NT2/D1 (cell line): ENCODE results near the gene GPS1.

ENCODE experiments used
- SUZ12 ChIP-seq: IDR thresholded peaks from 2 replicates; pipeline ENCODE4 v1.6.1; 2011; ENCODE audit not compliant: insufficient read length, insufficient read depth; ENCODE audit errors: extremely low read depth
- ZNF274 ChIP-seq: IDR thresholded peaks from 2 replicates; pipeline ENCODE4 v1.6.1; 2011; ENCODE audit warnings: mild to moderate bottlenecking, low read depth, low read length

DNA sequence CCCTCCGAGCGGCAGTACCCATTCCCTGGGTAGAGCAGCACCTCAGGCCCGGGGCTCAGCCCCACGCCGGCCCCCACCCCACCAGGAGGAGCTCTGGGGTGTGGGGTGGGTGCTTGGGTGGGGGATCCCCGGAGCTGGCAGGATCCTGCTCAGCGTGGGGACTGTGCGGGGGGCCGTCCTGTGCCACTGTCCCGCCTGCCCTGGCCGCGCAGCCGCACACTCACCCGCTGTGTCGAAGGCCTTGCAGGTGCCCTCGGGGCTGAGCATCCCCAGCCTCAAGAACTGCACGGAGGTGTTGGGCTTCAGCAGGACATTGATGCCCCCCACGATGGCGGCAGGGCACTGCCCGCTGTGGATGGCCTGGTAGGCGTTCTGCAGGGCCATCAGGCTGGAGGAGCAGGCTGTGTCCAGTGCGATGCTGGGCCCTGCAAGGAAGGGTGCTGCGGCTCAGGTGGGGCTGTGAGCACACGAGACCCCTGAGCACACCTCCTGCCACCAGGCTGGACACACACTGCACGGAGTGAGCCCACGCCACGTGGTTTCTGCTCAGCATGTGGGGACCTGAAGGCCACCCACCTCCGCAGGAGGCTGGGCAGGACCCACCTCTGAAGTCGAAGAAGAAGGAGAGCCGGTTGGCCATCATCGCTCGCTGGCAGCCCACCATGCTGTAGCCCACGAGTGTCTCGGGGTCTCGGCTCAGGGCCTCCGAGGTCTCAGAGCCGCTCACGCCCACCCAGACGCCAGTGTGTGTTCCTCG is 41.5 kb downstream of the GPS1 start:
- no peak for TF ChIP-seq SUZ12
- no peak for TF ChIP-seq ZNF274
